GM10266 (cell line): ENCODE data around the gene ZNF750.
A peak's percentile ranks its signal among the peaks of the same experiment; 100 is the strongest.

Experiments used
- DNase-seq: peaks from one replicate; pipeline ENCODE4 v3.0.0; 2012; ENCODE audit errors: extremely low spot score
- TF ChIP-seq, protein P1 (sequence below): IDR thresholded peaks from 2 replicates; pipeline ENCODE4 v1.5.1; 2012; ENCODE audit warnings: mild to moderate bottlenecking, low read depth; ENCODE audit not compliant: control insufficient read depth, insufficient read depth; ENCODE audit errors: missing control alignments

ZNF750 gene

DNA sequence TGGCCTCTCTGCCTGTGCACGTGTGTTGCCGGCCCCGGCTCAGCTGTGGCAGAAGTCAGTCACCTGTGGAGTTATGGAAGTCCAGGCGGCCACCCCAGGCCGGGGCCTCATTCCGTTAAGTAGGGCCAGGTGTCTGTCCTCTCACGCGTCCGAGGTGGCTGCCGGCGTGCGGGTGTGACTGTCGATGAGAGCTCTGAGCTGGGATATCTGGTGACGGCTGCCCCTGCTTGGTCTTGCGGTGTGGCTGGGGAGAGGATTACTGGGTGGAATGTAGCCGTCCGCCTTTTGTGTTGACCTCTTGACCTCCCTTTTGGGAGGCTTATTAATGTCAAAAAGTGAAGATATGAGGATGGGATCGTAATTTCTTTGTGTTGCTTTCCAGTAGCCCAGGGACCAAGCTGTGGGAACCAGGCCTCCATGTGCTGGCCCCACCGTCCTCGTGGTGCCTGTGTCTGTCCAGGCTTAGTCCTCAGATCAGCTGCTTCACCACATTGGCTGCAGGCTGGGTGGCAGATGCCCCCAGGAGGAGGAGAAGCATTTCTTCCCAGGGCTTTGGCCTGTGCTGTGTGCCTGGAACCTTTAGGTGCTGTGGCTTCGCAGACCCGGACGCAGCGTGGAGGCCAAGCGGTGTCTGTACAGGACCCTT, 23.0 kb upstream of the ZNF750 start:
- DNase-seq, result no peak
- TF ChIP-seq, protein P1, sequence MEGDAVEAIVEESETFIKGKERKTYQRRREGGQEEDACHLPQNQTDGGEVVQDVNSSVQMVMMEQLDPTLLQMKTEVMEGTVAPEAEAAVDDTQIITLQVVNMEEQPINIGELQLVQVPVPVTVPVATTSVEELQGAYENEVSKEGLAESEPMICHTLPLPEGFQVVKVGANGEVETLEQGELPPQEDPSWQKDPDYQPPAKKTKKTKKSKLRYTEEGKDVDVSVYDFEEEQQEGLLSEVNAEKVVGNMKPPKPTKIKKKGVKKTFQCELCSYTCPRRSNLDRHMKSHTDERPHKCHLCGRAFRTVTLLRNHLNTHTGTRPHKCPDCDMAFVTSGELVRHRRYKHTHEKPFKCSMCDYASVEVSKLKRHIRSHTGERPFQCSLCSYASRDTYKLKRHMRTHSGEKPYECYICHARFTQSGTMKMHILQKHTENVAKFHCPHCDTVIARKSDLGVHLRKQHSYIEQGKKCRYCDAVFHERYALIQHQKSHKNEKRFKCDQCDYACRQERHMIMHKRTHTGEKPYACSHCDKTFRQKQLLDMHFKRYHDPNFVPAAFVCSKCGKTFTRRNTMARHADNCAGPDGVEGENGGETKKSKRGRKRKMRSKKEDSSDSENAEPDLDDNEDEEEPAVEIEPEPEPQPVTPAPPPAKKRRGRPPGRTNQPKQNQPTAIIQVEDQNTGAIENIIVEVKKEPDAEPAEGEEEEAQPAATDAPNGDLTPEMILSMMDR, result no peak

DNA sequence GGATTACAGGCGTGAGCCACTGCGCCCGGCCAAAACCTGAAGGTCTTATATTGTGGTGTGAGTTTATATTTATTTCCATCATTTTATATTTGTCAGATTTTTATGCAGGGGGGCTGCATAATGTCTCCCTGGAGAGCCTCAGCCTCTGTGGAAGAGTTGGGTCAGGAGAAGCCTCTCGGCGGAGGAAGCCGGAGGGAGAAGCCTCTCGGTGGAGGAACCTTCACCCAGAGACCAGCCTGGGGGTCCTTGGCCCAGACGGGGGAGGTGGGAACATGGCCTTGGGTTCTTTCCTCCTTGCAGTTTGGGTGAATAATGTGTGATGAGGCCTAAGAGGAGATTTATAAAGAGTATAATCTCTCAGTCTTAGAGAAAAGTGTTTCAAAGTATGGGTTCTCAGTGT, 22.4 kb upstream of the ZNF750 start:
- TF ChIP-seq, protein P1, result no peak
- DNase-seq, result no peak

DNA sequence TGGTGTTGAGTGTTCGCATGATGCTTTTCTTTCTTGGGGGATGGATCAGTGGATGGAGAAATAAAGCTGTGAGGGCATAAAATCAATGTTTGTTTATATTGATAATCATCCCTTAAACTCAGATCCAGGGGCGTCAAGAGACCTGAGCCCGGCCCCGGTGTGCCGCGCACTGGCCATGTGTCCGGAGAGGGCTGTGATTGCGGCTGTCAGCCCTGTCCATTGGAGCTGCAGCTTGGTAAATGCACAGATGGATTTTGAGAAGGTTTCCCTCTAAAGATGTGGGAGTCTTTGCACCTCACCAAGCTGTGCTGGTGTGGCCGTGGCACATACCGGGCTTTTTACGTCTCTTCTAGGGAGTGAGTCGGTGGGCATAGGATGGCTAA, 21.6 kb upstream of the ZNF750 start:
- DNase-seq, result no peak
- TF ChIP-seq, protein P1, result no peak

DNA sequence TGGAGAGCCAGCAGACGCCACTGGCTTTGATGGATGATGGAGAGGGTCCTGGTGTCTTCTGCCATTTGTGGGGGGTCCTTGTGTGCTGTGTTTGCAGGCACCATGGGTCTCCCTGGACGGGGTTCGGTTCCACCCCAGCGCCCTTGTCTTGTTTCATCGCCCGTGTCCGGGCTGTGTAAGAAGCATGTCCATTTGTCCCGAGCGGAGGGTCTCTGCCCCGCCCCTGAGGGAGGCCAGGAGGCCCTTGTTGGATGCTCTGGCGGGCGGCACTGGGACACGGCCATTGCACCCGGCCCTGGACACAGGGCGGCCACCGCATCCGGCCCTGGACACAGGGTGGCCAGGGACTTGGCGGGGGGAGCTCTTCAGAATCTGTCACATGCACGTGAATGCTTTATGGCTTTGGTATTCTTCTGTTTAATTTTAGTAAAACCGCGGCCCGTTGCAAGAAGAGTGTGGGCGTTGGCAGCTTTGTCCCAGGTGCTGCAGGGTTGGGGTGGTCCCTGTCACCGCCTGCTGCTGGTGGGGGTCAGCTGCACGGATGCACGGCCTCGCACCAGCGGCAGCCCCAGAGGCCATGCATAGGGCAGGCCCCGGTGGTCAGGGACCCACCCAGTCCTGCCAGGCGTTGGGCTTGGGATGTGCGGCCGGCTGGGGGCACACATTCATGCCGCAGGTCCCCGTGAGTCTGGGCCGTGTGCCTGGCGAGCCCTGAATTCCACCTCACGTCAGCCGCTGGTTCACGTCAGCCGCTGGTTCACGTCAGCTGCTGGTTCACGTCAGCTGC, 21.0 kb upstream of the ZNF750 start:
- no peak for DNase-seq
- TF ChIP-seq, protein P1, result no peak

GRCh38 chr17:82859431-82860403, 19.9 kb upstream of the ZNF750 start:
- DNase-seq, result peak; percentile 84

GRCh38 chr17:82858376-82859126, 18.7 kb upstream of the ZNF750 start:
- TF ChIP-seq, protein P1, result no peak
- no peak for DNase-seq

More at GRCh38 chr17:82859431-82860403, 19.9 kb upstream of the ZNF750 start:
- TF ChIP-seq, protein P1, result no peak
